ENCODE data around the gene GASK1A. TPM values are rescaled to one million over a fixed set of nuclear protein-coding genes. Genes with fewer than 3 reads are reported as not detected.

GASK1A gene
- total and polyA plus RNA-seq, 2 donors (not counting 1 experiment from before 2014, with no cell fraction given): 0.14 to 1.8 TPM

DNA sequence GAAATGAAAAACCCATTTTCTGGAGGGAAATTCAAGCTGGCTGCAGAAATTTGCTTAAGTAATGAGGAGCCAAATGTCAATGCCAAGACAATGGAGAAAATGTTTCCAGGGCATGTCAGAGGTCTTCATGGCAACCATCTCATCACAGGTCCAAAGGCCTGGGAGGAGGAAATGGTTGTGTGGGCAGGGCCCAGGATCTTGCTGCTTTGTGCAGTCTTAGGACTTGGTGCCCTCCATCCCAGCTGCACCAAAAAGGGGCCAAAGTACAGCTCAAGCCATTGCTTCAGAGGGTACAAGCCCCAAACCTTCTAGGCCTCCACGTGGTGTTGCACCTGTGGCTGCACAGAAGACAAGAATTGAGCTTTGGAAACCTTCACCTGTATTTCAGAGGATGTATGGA, 67.5 kb downstream of the GASK1A start:
- TF ChIP-seq, protein P1, sequence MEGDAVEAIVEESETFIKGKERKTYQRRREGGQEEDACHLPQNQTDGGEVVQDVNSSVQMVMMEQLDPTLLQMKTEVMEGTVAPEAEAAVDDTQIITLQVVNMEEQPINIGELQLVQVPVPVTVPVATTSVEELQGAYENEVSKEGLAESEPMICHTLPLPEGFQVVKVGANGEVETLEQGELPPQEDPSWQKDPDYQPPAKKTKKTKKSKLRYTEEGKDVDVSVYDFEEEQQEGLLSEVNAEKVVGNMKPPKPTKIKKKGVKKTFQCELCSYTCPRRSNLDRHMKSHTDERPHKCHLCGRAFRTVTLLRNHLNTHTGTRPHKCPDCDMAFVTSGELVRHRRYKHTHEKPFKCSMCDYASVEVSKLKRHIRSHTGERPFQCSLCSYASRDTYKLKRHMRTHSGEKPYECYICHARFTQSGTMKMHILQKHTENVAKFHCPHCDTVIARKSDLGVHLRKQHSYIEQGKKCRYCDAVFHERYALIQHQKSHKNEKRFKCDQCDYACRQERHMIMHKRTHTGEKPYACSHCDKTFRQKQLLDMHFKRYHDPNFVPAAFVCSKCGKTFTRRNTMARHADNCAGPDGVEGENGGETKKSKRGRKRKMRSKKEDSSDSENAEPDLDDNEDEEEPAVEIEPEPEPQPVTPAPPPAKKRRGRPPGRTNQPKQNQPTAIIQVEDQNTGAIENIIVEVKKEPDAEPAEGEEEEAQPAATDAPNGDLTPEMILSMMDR (conservative IDR thresholded peaks at IDR 0.05 in 1 of 2, IDR thresholded peaks at IDR 0.05 in 1 of 2; ENCODE audit: low read depth in 1 of 2, low read length in 2 of 2): no peak
- no peak for TF ChIP-seq EZH2 (IDR thresholded peaks at IDR 0.05; ENCODE audit: low read length, missing control alignments)
- no peak for DNase-seq (ENCODE audit: low read depth in 2 of 2)
- H3K36me3 ChIP-seq (ENCODE audit: control insufficient read depth, insufficient read depth, low read length): no peaks in the 10 kb centered on the region

DNA sequence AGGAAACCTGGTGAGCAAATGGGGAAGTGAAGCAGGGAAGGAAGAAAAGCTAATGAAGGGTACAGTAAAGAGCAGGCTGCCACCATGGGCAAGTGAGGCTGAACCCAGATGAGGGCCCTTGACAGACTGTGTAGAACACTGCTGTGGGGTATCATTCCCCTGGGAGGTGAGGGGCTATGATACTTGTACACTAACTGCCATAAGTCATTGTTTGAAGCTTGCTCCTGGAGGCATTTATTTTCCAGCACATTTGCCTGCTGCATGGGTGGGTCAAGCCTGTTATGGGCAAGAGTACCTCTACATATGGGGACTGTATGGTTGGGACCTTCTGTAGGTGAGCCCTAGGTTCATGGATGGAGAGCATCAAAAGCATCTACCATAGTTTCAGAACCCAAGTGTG, 69.4 kb downstream of the GASK1A start:
- H2AFZ ChIP-seq (ENCODE audit: low read length): no peak overlapping the region
- H3K27me3 ChIP-seq (ENCODE audit: control insufficient read depth, insufficient read depth, low read length): no peaks in the 10 kb centered on the region
- TF ChIP-seq, protein P1 (conservative IDR thresholded peaks at IDR 0.05 in 1 of 2, IDR thresholded peaks at IDR 0.05 in 1 of 2; ENCODE audit: low read depth in 1 of 2, low read length in 2 of 2): no peak
- TF ChIP-seq EZH2 (IDR thresholded peaks at IDR 0.05; ENCODE audit: low read length, missing control alignments): no peak
- H3K4me2 ChIP-seq (ENCODE audit: extremely low read depth, insufficient read depth, low read length): no peak overlapping the region
- no peak overlapping the region for H3K27ac ChIP-seq (ENCODE audit: insufficient read depth, low read length)
- H3K9ac ChIP-seq (ENCODE audit: insufficient read depth, low read length): no peak overlapping the region
- H3K4me3 ChIP-seq (replicated peaks in 1 of 4; ENCODE audit: control extremely low read depth in 1 of 4, insufficient read depth in 1 of 4, low read depth in 3 of 4, low read length in 4 of 4): no peak overlapping the region
- H4K20me1 ChIP-seq (ENCODE audit: control insufficient read depth, extremely low read depth, insufficient read depth, low read length): no peaks in the 10 kb centered on the region
- DNase-seq (ENCODE audit: low read depth in 2 of 2): no peak
- no peaks in the 10 kb centered on the region for H3K36me3 ChIP-seq (ENCODE audit: control insufficient read depth, insufficient read depth, low read length)
- no peaks in the 10 kb centered on the region for H3K4me1 ChIP-seq (ENCODE audit: control insufficient read depth, extremely low read depth, insufficient read depth, low read length)
- H3K79me2 ChIP-seq (ENCODE audit: control insufficient read depth, insufficient read depth, low read length): no peaks in the 10 kb centered on the region
- no peaks in the 10 kb centered on the region for H3K9me3 ChIP-seq (ENCODE audit: control insufficient read depth, insufficient read depth, low read depth, low read length)

More for the DNA sequence above, 67.5 kb downstream of the GASK1A start:
- no peaks in the 10 kb centered on the region for H3K4me1 ChIP-seq (ENCODE audit: control insufficient read depth, extremely low read depth, insufficient read depth, low read length)
- no peak overlapping the region for H3K27ac ChIP-seq (ENCODE audit: insufficient read depth, low read length)
- H3K4me2 ChIP-seq (ENCODE audit: extremely low read depth, insufficient read depth, low read length): no peak overlapping the region
- H3K79me2 ChIP-seq (ENCODE audit: control insufficient read depth, insufficient read depth, low read length): no peaks in the 10 kb centered on the region
- H3K9me3 ChIP-seq (ENCODE audit: control insufficient read depth, insufficient read depth, low read depth, low read length): no peaks in the 10 kb centered on the region
- no peak overlapping the region for H3K9ac ChIP-seq (ENCODE audit: insufficient read depth, low read length)
- H2AFZ ChIP-seq (ENCODE audit: low read length): no peak overlapping the region
- no peak overlapping the region for H3K4me3 ChIP-seq (replicated peaks in 1 of 4; ENCODE audit: control extremely low read depth in 1 of 4, insufficient read depth in 1 of 4, low read depth in 3 of 4, low read length in 4 of 4)
- no peaks in the 10 kb centered on the region for H3K27me3 ChIP-seq (ENCODE audit: control insufficient read depth, insufficient read depth, low read length)
- no peaks in the 10 kb centered on the region for H4K20me1 ChIP-seq (ENCODE audit: control insufficient read depth, extremely low read depth, insufficient read depth, low read length)

DNA sequence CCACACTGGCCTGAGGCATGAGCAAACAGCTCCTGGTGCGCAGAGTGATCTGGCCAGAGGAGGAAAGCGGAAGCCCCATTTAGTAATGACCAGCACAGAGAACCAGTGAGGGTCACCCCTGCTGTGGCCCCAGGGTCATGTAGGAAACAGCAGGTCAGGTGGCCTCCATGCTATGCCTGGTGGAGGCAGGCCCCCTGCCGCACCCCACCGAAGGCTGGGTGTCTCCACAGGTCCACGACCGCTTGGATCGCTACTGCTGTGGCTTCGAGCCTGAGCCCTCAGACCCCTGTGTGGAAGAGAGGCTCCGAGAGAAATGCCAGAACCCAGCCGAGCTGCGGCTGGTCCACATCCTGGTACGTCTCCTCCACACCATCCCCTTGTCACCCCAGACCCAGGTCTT, 74.2 kb downstream of the GASK1A start:
- Histone ChIP-seq H3K9ac (ENCODE audit: insufficient read depth, low read length) (no peak overlapping the region), H3K27ac (ENCODE audit: insufficient read depth, low read length) (no peak overlapping the region), H3K4me1 (ENCODE audit: control insufficient read depth, extremely low read depth, insufficient read depth, low read length) (no peaks in the 10 kb centered on the region), H3K9me3 (ENCODE audit: control insufficient read depth, insufficient read depth, low read depth, low read length) (no peaks in the 10 kb centered on the region), H3K4me2 (ENCODE audit: extremely low read depth, insufficient read depth, low read length) (no peak overlapping the region), H3K27me3 (ENCODE audit: control insufficient read depth, insufficient read depth, low read length) (no peaks in the 10 kb centered on the region), H4K20me1 (ENCODE audit: control insufficient read depth, extremely low read depth, insufficient read depth, low read length) (no peaks in the 10 kb centered on the region), H3K36me3 (ENCODE audit: control insufficient read depth, insufficient read depth, low read length) (no peaks in the 10 kb centered on the region), H2AFZ (ENCODE audit: low read length) (no peak overlapping the region), H3K79me2 (ENCODE audit: control insufficient read depth, insufficient read depth, low read length) (no peaks in the 10 kb centered on the region), H3K4me3 (replicated peaks in 1 of 4; ENCODE audit: control extremely low read depth in 1 of 4, insufficient read depth in 1 of 4, low read depth in 3 of 4, low read length in 4 of 4) (no peak overlapping the region)
- TF ChIP-seq EZH2 (IDR thresholded peaks at IDR 0.05; ENCODE audit: low read length, missing control alignments): no peak
- TF ChIP-seq, protein P1 (conservative IDR thresholded peaks at IDR 0.05 in 1 of 2, IDR thresholded peaks at IDR 0.05 in 1 of 2; ENCODE audit: low read depth in 1 of 2, low read length in 2 of 2): no peak
- no peak for DNase-seq (ENCODE audit: low read depth in 2 of 2)

Measured in fibroblast of lung (primary cell).